ENCODE data around the gene TMC1. TPM values are rescaled to one million over a fixed set of nuclear protein-coding genes. Genes with fewer than 3 reads are reported as not detected.
"Not testable (repeated sequence)": the region's sequence is repeated elsewhere in the genome, so short reads cannot be mapped to it uniquely, and the experiment has no call there.

The TMC1 gene
- total RNA-seq, 1 donor from 2014 or later, result 0.26 TPM

DNA sequence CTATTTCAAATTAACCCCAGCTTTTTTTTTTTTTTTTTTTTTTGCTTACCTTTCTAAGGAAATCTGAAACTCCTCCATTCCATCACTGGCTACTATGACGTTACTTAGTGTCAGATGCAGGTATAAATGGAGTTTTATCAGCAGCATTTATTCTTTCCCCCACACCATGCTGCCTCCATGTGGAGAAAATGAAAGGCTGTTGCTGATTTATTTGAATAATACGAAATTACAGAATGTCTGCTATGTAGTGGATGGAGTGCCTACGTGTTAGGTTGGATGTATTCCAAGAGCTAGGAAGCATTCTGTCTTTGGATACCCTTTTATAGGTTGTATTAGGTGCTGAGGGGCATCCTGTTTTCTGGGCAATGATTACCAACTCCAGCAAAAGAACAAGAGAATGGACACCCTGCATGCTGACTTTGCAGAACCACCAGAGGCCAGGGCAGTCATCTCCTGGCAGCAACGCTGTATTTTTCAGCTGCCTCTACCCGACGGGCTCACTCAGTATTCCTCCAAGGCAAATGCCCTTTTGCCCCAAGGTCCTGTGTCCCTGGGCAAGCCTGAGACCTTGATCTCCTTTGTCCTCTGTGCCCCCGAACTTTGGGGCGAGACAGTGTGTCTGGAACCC lies 232.0 kb downstream of the TMC1 start:
- DNase-seq (ENCODE audit: low read depth in 2 of 2), result peak; percentile 17 to 33

DNA sequence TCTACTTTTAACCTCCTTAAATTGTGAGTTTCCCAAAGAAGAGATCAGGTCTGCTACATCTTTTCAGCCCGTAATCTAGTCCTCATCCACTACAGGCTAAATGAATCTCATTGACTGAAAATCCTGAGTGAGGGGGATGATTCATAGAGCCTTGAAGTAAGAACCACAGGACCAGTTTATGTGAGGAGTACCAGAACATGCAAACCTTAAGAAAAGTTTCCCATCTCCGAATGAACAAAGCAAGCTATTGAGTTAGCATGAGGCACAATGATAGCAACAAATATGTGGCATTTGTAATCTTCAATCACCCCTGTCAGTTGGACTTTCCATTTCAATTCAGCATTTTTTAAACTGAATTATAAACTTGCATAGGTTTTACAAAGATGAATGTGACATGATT lies 234.4 kb downstream of the TMC1 start:
- no peak for DNase-seq (ENCODE audit: low read depth in 2 of 2)

DNA sequence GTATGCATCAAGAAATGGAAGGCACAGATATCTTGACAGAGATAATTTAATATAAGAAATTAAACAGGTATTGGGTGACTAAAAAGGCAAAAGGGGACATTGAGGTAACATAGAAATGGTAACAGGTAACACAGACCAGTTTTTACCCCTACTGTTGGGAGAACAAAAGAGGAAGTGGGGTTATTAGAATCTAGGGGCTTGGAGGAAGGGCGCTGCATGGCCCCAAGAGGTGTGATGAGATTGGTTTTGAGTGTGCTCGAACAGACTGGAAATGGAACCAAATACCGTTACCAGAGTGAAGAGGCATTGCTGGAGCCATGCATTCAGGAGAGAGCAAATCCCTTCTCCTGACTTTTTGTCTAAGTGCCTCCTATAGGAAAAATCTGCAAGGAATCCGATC lies 237.5 kb downstream of the TMC1 start:
- DNase-seq (ENCODE audit: low read depth in 2 of 2), result no peak

DNA sequence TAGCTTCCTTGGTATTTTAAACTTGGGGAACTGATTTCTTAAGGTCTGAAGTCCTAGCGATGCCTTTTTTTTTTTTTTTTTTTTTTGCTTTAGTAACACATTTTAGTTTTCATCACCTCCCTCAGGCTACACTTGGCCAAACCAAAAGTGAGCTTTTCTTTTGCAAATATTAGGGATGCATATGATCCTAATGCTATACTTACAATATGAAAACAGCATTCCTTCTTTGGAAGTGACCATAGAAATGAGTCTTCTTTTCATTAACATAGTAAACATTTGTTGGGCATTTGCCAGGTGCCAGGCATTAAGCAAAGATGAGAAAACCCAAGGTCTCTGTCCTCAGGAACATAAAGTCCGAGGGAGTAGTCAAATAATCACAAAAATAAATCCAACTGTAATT lies 241.6 kb downstream of the TMC1 start:
- DNase-seq (ENCODE audit: low read depth in 2 of 2), result no peak

DNA sequence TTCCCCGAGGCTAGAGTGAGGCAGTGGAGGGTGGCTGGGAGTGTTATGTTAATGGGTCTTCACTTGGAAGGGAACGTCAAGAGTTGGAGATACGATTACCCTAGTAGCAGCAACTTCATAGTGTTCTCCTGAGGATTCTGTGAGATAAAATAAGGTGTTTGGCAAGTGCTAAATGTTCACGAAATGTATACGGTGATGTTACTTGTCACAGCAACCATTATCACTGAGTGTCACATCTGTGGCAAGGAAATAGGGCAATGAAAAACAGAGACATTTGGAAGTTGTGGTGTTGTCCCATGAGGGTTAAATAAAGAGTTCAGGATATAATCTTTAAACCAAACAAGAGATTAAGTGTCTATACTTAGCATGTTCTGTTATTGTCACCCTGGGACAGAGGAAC lies 248.1 kb downstream of the TMC1 start:
- DNase-seq (ENCODE audit: low read depth in 2 of 2), result no peak

DNA sequence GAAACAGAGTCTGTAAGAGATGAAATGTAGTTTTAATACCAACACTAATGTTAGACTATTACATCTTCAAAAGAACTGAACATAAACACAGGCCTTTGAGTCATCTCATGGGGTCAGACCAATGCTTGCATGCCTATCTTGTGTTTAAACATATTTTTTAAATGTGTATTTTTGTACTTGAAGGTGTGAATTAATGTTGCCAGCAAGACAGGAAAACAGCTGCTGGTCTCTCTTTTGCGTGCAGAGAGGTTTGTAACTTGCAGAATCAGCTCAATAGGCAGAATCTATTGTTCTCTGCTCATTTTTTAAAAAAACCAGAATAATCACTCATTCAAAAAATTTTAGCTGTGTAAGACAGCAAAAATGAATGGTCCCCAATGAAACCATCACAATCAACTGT lies 251.3 kb downstream of the TMC1 start:
- peak; percentile 8 to 20 for DNase-seq (ENCODE audit: low read depth in 2 of 2)

DNA sequence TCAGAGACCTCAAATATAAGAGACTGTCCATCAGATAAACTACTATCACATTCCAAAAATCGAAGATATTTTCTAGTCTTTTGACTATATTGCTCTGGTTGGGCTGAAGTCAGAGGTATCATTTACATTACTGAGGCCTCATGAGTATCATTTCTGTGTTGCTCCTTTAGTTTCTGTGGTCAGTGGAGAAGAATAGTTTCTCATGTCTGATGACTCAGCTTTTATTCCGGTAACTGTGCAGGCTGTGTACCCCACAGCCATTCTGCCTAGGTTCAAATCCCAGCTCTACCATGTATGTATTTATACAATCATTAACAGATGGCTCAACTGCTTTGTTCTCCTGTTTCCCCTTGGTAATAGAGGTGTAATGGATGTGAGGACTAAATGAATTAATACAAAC lies 252.2 kb downstream of the TMC1 start:
- DNase-seq (ENCODE audit: low read depth in 2 of 2), result no peak

DNA sequence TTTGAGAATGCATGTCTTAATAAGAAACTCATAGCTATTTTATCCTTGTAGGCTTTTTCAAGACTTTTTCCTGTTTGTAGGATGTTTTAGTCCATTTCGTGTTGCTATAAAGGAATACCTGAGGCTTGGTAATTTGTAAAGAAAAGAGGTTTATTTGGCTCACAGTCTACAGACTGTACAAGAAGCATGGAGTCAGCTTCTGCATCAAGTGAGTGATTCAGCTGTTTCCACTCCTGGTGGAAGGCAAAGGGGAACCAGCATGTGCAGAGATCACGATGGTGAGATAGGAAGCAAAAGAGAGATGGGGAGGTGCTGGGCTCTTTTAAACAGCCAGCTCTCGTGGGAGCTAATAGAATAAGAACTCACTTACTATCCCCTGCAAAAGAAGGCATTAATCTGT lies 254.2 kb downstream of the TMC1 start:
- no peak for DNase-seq (ENCODE audit: low read depth in 2 of 2)

DNA sequence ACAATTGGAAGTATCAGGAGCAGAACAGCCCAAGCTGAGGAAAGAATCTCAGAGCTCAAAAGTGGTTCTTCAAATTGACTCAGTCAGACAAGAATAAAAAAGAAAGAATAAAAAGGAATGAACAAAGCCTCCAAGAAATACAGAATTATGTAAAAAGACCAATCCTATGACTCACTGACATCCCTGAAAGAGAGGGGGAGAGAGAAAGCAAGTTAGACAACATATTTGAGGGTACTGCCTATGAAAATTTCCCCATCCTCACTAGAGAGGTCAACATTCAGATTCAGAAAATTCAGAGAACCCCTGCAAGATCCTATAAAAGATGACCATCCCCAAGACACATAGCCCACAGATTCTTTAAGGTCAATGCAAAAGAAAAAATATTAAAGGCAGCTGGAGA lies 258.2 kb downstream of the TMC1 start:
- no peak for DNase-seq (ENCODE audit: low read depth in 2 of 2)

DNA sequence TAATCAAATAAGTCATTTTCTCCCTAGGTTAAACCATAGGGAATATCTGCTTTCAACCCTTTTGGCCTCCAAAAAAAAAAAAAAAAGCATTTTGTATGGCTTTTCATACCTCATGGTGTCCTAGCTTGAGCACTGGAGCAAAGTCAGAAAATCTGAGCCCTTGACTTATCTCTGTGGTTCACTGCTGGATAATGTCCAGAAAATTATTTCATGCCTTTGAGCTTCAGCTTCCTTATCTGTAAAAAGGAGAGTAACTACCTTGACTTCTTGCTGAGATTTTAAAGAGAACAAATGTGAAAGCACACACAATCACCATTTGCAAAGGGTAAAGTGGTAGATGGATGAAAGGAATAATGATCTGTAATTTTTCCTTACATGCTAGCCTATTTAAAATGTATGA lies 265.5 kb downstream of the TMC1 start:
- no peak for DNase-seq (ENCODE audit: low read depth in 2 of 2)

DNA sequence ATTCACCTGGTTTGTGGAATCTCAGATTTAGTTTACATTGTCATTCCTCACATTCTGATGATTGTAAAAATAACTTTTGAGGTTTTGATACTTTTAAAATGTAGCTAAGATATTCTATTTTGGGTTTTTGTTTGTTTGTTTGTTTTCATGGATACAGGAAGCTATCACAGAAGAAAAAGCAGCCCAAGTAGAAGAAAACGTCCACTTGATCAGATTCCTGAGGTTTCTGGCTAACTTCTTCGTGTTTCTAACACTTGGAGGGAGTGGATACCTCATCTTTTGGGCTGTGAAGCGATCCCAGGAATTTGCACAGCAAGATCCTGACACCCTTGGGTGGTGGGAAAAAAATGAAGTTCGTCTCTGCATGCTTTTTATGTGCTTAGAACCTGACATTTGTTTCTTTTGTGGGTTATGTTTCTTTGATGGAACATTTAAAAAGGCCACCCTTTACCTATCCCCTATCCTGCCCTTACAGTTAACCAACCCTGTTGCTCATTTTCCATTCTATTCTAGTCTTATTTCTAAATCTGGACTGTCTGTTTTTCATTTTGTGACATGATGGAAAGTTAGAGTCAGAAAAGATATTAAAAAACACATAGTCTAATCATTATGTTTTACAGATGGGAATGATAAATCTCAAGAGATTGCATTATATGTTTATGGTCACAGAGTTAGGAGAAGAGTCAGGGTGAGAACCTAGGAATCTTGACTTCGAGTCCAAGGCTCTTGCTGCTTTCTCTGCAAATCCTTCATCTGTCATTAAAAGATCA lies 267.7 kb downstream of the TMC1 start:
- DNase-seq (ENCODE audit: low read depth in 2 of 2), result no peak

DNA sequence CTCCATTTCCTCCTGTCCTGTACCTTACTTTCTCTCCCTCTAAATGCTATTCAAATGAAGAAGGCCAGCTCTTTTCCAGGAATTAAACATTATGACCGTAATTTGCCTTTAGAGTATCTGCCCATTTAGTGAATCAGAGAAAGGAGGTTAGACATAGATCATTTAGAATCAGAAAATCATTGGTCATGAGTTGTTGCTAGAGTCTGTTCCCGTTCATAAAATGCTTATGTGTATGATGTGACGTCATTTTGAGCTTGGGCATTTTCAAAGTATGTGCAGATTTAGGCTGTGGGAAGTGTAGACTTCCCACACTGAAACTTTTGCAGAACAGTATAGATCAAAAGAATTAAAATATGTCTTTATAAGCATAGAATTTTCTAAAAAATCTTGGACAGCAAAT lies 268.5 kb downstream of the TMC1 start:
- DNase-seq (ENCODE audit: low read depth in 2 of 2), result no peak

DNA sequence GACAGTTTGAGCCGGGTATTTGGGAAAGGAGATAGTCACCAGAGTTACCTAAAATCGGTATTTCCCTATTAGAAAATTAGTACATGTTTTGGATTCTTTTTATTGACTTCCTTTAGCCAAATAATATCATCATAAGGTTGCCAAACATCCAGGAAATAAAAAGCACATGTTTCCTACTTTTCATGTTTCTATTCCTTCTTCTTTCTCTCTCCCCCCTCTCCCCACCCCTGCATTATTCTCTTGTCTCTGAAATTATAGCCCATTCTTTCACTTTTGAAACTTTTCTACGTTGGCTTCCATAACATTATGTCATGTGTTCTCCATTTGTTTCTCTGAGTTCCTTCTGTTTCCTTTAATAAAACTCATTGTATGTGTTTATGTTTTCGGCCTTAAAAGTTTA lies 269.6 kb downstream of the TMC1 start:
- DNase-seq (ENCODE audit: low read depth in 2 of 2), result peak; percentile 12 to 50

DNA sequence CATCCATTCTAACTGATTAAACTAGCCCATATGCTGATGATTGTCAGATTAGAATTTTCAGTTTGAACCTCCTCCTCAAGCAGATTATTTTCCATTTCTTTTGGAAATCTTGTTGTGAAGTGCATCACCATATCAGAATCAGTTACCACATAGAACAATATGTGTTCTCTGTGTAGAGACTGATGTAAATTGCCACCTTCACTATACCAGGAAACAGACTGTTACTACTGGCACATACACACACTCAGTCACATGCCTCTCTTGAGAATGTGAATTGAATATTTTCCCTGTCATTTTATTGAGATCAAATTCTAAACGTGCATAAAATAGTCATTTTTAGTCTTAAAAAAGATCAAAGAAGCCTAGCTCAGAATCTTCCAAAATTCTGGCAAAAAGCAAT lies 270.0 kb downstream of the TMC1 start:
- peak; percentile 65 to 85 for DNase-seq (ENCODE audit: low read depth in 2 of 2)

DNA sequence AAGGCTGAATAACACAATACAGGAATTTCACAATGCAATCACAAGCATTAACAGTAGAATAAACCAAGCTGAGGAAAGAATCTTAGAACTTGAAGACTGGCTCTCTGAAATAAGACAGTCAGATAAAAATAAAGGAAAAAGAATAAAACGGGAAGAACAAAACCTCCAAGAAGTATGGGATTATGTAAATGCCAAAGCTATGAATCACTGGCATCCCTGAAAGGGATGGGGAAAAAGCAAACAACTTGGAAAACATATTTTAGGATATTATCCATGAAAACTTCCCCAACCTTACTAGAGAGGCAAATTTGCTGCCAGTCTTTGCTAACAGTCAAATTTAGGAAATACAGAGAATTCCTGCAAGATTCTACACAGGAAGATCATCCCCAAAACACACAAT lies 273.5 kb downstream of the TMC1 start:
- no peak for DNase-seq (ENCODE audit: low read depth in 2 of 2)

DNA sequence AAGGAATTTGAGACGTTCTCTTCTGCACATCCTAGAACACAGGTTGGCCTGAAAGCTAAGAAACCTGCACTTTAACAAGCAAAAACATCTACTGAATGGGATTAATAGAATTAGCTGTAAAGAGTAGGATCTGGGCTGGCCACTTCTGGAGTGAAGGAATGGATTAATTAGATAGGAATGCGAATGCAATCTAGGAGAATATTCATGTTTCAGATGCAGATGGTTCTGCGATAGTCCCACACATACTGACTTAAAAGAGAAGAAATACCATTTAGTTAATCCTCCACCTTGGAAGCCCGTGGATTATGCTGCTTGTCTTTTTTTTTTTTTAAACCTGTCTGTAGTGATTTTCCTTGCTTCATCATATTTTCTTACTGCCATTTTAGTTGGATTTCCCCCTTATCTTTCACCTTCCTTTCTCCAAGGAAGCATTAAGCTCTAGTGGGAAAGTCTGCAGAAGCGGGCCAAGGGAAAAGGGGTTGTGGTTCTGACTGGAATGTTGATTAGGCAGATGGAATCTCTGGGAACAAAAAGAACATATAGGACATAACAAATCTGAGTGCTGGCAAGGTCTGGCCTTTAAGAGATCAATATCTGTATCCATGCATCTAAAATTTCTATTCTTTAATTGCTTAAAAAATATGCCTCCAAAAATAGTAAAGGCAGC lies 279.1 kb downstream of the TMC1 start:
- DNase-seq (ENCODE audit: low read depth in 2 of 2), result no peak

DNA sequence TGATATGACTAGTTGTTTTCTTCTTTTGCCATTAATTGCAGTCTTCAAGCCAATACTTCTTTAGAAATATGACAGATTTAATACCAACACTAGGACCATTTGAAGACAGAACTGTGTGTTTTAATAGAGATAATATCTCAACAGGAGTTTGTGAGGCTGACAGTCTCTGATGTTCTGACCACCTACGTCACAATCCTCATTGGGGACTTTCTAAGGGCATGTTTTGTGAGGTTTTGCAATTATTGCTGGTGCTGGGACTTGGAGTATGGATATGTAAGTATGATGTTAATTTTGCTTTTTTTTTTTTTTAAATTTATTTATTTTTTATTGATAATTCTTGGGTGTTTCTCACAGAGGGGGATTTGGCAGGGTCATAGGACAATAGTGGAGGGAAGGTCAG lies 283.8 kb downstream of the TMC1 start:
- DNase-seq (ENCODE audit: low read depth in 2 of 2), result no peak

DNA sequence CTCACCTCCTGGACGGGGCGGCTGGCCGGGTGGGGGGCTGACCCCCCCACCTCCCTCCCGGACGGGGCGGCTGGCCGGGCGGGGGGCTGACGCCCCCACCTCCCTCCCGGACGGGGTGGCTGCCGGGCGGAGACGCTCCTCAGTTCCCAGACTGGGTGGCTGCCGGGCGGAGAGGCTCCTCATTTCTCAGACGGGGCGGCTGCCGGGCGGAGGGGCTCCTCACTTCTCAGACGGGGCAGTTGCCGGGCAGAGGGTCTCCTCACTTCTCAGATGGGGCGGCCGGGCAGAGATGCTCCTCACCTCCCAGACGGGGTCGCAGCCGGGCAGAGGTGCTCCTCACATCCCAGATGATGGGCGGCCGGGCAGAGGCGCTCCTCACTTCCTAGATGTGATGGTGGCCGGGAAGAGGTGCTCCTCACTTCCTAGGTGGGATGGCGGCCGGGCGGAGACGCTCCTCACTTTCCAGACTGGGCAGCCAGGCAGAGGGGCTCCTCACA lies 285.0 kb downstream of the TMC1 start:
- DNase-seq (ENCODE audit: low read depth in 2 of 2), result not testable (repeated sequence)

DNA sequence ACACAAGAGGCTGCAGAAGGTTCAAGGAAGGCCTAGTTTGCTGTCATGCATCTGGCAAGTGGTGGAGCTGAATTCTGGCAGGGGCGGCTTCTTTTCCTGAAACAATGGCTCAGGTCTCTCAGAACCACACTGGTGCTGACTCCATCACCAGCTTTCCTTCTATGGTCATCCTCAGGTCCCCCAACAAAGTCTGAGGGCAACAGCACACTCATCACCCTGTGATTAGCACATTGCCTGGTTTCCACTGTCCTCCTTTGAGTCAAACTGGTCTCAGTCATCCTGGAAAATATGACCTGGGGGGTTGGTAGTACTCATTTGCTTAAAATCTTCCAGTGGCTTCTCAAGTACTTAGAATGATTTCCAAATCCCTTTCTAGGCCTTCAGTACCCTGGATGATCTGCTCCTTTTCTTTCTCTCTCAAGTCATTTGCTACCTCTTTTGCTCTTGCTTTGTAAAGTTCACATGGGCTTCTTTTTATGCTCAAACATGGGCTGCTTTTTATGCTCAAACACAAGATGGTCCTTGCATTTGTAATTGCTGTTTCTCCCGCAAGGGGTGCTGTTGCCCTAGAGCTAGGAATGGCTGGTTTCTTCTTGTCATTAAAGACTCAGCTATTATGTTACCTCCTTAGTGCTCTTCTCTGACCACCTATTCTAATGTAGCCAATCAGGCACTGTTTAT lies 286.5 kb downstream of the TMC1 start:
- DNase-seq (ENCODE audit: low read depth in 2 of 2), result no peak

DNA sequence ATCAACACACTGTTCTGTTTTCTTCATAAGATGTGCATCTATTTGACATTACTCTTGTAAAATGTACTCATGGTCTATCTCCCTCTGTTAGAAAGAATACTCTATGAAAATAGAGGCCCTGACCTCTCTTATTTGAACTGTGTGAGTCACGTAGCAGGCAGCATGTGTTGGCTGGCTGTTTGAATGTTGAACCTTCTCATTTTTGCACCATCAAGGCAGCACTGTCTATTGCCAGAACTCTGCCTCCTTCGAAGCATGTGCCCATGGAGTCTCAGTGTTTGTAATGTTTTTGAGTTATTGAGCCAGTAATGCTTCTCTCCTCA lies 287.0 kb downstream of the TMC1 start:
- DNase-seq (ENCODE audit: low read depth in 2 of 2), result no peak

DNA sequence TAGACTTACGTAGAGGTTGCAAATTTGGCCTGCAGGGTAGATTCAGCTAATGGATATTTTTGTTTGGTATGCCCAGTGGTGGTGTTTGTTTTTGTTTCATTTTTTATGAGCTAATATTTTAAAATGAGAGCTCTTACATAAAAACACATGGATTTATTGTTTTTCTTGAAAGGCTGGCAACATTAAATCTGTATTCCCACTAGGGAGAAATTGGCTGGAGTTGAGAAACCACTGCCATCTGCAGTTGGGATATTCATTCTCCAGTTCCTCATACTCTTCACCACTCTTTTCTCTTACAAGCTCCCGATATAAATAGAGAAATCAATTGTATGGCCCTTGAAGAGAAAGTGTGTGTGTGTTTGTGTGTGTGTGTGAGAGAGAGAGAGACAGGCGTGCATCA lies 288.2 kb downstream of the TMC1 start:
- no peak for DNase-seq (ENCODE audit: low read depth in 2 of 2)

DNA sequence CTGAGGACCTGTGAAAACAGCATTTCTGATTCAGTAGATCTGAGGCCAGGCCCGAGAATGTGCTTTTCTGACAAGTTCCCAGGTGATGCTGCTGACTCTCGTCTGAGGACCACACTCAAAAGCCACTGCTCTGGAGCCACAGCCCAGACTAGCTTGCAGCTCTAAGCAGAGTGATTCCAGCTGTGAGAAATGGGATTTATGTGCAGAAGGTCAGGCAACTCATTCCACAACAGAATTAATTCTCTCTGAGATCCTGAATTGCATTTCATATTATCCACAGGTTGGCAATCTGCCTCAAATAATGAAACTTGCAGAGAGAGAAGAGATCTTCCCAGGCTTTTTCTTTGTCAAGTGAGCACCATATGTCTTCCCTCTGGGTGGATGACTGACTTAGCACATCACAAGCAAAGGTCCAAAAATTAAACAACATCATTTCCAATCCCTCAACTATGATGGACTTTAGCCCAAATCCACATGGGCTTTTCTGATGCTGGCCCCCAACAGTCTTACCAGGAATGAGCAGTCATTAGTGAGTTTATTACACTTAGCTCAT lies 291.2 kb downstream of the TMC1 start:
- no peak for DNase-seq (ENCODE audit: low read depth in 2 of 2)

Measured in dermis microvascular lymphatic vessel endothelial cell (primary cell).